ENCODE results near the gene CLCF1. TPM values are rescaled to one million over a fixed set of nuclear protein-coding genes. Genes with fewer than 3 reads are reported as not detected.

Gene CLCF1
- total RNA-seq, 3 donors from 2014 or later (not counting 1 experiment from before 2014, with no cell fraction given), result 9.8 to 13.4 (median 10.3) TPM

GRCh38 chr11:67317205-67317887 lies 56.1 kb downstream of the CLCF1 start:
- Histone ChIP-seq H3K27ac (ENCODE audit: low read length) (peak overlapping the region; percentile 68), H3K4me1 (ENCODE audit: control insufficient read depth, insufficient read depth, low read length) (peaks cover 32% of the 10 kb centered on the region), H3K27me3 (ENCODE audit: control insufficient read depth, insufficient read depth, low read length) (no peaks in the 10 kb centered on the region), H3K4me3 (ENCODE audit: low read length) (peak overlapping the region; percentile 61), H3K36me3 (ENCODE audit: control insufficient read depth, insufficient read depth, low read length) (no peaks in the 10 kb centered on the region), H3K9me3 (ENCODE audit: control insufficient read depth, insufficient read depth, low read length) (no peaks in the 10 kb centered on the region)
- Mint-ChIP-seq H3K36me3 (no peaks in the 10 kb centered on the region), H3K4me1 (peaks cover 25 to 33% of the 10 kb centered on the region in 2 donors), H3K27me3 (ENCODE audit: low read depth in 2 of 2) (peaks cover 0 to 11% of the 10 kb centered on the region in 2 donors), H3K4me3 (peak overlapping the region; percentile 100), H3K9me3 (no peaks in the 10 kb centered on the region), H3K27ac (peak overlapping the region; percentile 94 to 97)
- TF ChIP-seq CTCF (IDR thresholded peaks at IDR 0.05), result peak; percentile 78
- ATAC-seq (peak; percentile 88 to 94 (median 90)), DNase-seq (peak; percentile 98 to 99)
- under 1% methylated on average over 55 of the region's 55 CpGs for WGBS (ENCODE audit: insufficient coverage)
- intact Hi-C loops (cut with micrococcal nuclease), result loop anchor here (1.0 to 2.0 kb wide), 5 partner anchors 29 to 55 kb away; partner anchors contain the start of genes ANKRD13D and POLD4

- Histone ChIP-seq H3K9me3 (ENCODE audit: control insufficient read depth, insufficient read depth, low read length) (no peaks in the 10 kb centered on the region), H3K4me3 (ENCODE audit: low read length) (peak overlapping the region; percentile 61), H3K27me3 (ENCODE audit: control insufficient read depth, insufficient read depth, low read length) (no peaks in the 10 kb centered on the region), H3K36me3 (ENCODE audit: control insufficient read depth, insufficient read depth, low read length) (no peaks in the 10 kb centered on the region), H3K27ac (ENCODE audit: low read length) (peak overlapping the region; percentile 68), H3K4me1 (ENCODE audit: control insufficient read depth, insufficient read depth, low read length) (peaks cover 37% of the 10 kb centered on the region)
- Mint-ChIP-seq H3K36me3 (no peaks in the 10 kb centered on the region), H3K27ac (peak overlapping the region; percentile 94 to 97), H3K9me3 (no peaks in the 10 kb centered on the region), H3K4me1 (peaks cover 27 to 34% of the 10 kb centered on the region in 2 donors), H3K27me3 (ENCODE audit: low read depth in 2 of 2) (peaks cover 0 to 11% of the 10 kb centered on the region in 2 donors), H3K4me3 (peak overlapping the region; percentile 100)
- DNase-seq, result no peak
- under 1% methylated on average over 10 of the region's 10 CpGs for WGBS (ENCODE audit: insufficient coverage)
- TF ChIP-seq CTCF (IDR thresholded peaks at IDR 0.05), result no peak
- intact Hi-C loops (cut with micrococcal nuclease), result loop anchor here (1.0 to 2.0 kb wide), 5 partner anchors 28 to 55 kb away; partner anchors contain the start of genes ANKRD13D and POLD4
- ATAC-seq, result no peak
Observed at GRCh38 chr11:67316882-67317204, 56.6 kb downstream of the CLCF1 start.

GRCh38 chr11:67315325-67315909 lies 58.0 kb downstream of the CLCF1 start:
- Mint-ChIP-seq H3K4me1 (peaks cover 27 to 34% of the 10 kb centered on the region in 2 donors), H3K36me3 (no peaks in the 10 kb centered on the region), H3K27ac (no peak overlapping the region), H3K4me3 (no peak overlapping the region), H3K9me3 (no peaks in the 10 kb centered on the region), H3K27me3 (ENCODE audit: low read depth in 2 of 2) (peaks cover 0 to 11% of the 10 kb centered on the region in 2 donors)
- no peak overlapping the region for H3K27ac ChIP-seq (ENCODE audit: low read length)
- H3K9me3 ChIP-seq (ENCODE audit: control insufficient read depth, insufficient read depth, low read length), result no peaks in the 10 kb centered on the region
- 98% methylated on average over 9 of the region's 9 CpGs for WGBS (ENCODE audit: insufficient coverage)
- H3K27me3 ChIP-seq (ENCODE audit: control insufficient read depth, insufficient read depth, low read length), result no peaks in the 10 kb centered on the region
- intact Hi-C loops (cut with micrococcal nuclease), result no loop called here
- no peaks in the 10 kb centered on the region for H3K36me3 ChIP-seq (ENCODE audit: control insufficient read depth, insufficient read depth, low read length)
- no peak for TF ChIP-seq CTCF (IDR thresholded peaks at IDR 0.05)
- no peak overlapping the region for H3K4me3 ChIP-seq (ENCODE audit: low read length)
- DNase-seq (no peak), ATAC-seq (no peak)
- H3K4me1 ChIP-seq (ENCODE audit: control insufficient read depth, insufficient read depth, low read length), result peaks cover 42% of the 10 kb centered on the region

Measured in natural killer cell (primary cell).